T-helper 1 cell treated with Interleukin-12 subunit alpha and Interleukin-12 subunit beta and Interleukin-4 antibody, amounts not matched to agents 30 ng/mL and 1 ng/mL, for 36 hours (primary cell): ENCODE measurements around the gene TXN2. TPM values are rescaled to one million over a fixed set of nuclear protein-coding genes. Genes with fewer than 3 reads are reported as not detected.
"Not testable (repeated sequence)": the region's sequence is repeated elsewhere in the genome, so short reads cannot be mapped to it uniquely, and the experiment has no call there.

Experiments
- intact Hi-C: fragments of 100-400 bp; cut with micrococcal nuclease; formaldehyde crosslinking; loops from one replicate; pipeline ENCODE4 v1.15.1; 2024
- total RNA-seq: library from RNA; stranded (reverse); gene quantifications from 2 replicates; pipeline ENCODE4 v1.2.3, GENCODE V29; 2022

TXN2 gene
- total RNA-seq, 1 donor from 2014 or later = 67.6 TPM

GRCh38 chr22:36433318-36434231 is 47.9 kb downstream of the TXN2 start:
- intact Hi-C loops = loop anchor here (1.0 kb wide), 1 partner anchor 37 kb away; no protein-coding TSS in a partner anchor

GRCh38 chr22:36432592-36433317 is 48.7 kb downstream of the TXN2 start:
- intact Hi-C loops = loop anchor here (1.0 kb wide), 1 partner anchor 36 kb away; no protein-coding TSS in a partner anchor

GRCh38 chr22:36431977-36432376 is 49.5 kb downstream of the TXN2 start:
- intact Hi-C loops = no loop called here

- intact Hi-C loops = no loop called here
Measured at GRCh38 chr22:36430863-36431262, 50.6 kb downstream of the TXN2 start.

GRCh38 chr22:36427952-36428351 is 53.5 kb downstream of the TXN2 start:
- intact Hi-C loops = not testable (repeated sequence)

DNA sequence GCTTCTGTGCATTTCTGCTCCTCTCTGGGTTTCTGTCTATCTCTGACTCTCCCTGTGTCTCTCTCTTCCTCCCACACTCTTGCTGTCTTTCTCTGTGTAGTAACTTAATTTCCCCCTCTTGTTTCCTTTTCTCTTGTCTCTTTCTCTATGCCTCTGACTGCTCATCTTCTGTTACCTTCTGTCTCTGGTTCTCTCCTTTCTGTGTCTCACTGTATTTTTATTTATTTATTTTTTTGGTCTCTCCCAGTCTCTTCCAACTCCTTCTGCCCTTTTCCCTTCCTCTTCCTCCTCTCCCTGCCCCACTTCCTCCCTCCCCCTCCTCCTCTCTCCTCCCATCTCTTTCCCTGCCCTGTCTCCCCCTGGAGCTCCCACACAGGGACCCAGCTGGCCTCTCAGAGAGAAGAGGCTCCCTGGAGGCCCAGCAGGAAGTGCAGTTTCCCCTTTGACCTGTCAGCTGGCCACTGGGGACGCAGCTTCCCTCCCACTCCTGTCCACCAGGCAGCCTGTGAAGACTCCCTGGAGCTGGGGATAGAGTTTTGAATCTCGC is 55.4 kb downstream of the TXN2 start:
- intact Hi-C loops = no loop called here

DNA sequence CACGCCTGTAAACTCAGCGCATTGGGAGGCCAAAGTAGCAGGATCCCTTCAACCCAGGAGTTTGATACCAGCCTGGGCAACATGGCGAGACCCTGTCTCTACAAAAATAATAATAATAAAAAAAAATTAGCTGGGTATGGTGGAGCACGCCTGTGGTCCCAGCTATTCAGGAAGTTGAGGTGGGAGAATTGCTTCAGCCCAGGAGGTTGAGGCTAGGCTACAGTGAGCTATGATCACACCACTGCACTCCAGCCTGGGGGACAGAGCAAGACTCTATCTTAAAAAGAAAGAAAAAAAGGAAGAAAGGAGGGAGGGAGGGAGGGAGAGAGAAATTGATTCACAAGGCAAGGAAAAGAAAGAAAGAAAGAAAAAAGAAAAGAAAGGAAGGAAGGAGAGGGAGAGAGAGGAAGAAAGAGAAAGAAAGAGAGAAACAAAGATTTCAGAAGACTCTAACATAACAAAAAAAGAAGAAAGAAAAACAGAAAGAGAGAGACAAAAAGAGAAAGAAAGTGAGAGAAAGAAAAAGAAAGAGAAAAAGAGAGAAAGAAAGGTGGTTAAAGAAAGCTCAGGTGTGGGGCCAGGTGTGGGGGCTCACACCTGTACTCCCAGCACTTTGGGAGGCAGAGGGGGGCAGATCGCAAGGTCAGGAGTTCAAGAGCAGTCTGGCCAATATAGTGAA is 56.4 kb downstream of the TXN2 start:
- intact Hi-C loops = no loop called here

- intact Hi-C loops = not testable (repeated sequence)
Measured at GRCh38 chr22:36424466-36424865, 57.0 kb downstream of the TXN2 start.

- intact Hi-C loops = no loop called here
Measured at GRCh38 chr22:36423461-36424404, 57.7 kb downstream of the TXN2 start.

- intact Hi-C loops = no loop called here
Measured at GRCh38 chr22:36422287-36423014, 59.0 kb downstream of the TXN2 start.

DNA sequence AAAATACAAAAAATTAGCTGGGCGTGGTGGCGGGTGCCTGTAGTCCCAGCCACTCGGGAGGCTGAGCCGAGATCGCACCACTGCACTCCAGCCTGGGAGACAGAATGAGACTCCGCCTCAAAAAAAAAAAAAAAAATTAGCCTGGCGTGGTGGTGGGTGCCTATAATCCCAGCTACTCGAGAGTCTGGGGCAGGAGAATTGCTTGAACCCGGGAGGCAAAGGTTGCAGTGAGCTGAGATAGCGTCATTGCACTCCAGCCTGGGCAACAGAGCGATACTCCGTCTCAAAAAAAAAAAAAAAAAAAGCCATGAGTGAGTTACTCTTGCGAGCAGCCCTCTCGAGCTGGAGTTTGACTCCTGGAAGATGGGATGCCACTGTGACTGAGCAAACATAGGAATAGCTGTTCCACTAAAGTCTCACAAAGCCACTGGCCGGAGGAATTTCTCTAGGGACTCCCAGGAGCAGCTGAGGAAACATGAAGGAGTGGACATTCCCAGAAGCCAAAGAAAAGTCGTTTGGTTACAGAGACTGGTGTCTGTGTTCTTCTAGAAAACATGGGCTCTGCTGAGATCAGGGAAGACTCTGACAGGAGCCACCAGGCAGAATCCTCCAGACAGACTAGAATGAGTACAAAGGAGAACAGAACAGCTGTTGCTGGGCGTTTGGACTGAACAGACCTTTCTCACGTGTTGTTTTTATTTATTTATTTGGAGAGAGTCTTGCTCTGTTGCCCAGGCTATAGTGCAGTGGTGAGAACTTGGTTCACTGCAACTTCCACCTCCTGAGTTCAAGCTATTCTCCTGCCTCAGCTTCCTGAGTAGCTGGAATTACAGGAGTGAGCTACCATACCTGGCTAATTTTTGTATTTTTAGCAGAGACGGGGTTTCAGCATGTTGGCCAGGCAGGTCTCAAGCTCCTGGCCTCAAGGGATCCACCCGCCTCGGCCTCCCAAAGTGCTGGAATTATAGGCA is 61.2 kb downstream of the TXN2 start:
- intact Hi-C loops = no loop called here

GRCh38 chr22:36419177-36419911 is 62.1 kb downstream of the TXN2 start:
- intact Hi-C loops = no loop called here

GRCh38 chr22:36417281-36417686 is 64.2 kb downstream of the TXN2 start:
- intact Hi-C loops = no loop called here

Other genes starting within 250 kb of the TXN2 start
- gene APOL2, start 242.1 kb downstream of the TXN2 start, total RNA-seq = 128 and 140 TPM in 2 replicates
- gene APOL1, start 228.5 kb downstream of the TXN2 start, total RNA-seq = 91.0 and 105 TPM in 2 replicates
- gene MYH9, start 93.7 kb downstream of the TXN2 start, total RNA-seq = 888 and 889 TPM in 2 replicates
- 11.7 and 12.0 TPM in 2 replicates for gene FOXRED2, start 25.4 kb upstream of the TXN2 start, total RNA-seq
- gene EIF3D, start 47.5 kb upstream of the TXN2 start, total RNA-seq = 198 and 201 TPM in 2 replicates
- not detected in 2 replicates for gene CACNG2, start 222.1 kb upstream of the TXN2 start, total RNA-seq